Measurements from ENCODE around the gene FERMT3. TPM values are rescaled to one million over a fixed set of nuclear protein-coding genes. Genes with fewer than 3 reads are reported as not detected.

Gene FERMT3
- total and polyA plus RNA-seq, 2 of the 13 experiments (the other 11 are each of a cell fraction or from before 2014, with no cell fraction given) = 0.29 TPM; not detected in 1

GRCh38 chr11:64185175-64185692 lies 21.3 kb upstream of the FERMT3 start (continued):
- TF ChIP-seq NR2F1 (CRISPR knock-in tag; IDR thresholded peaks at IDR 0.05) = peak in 1 of 2 experiments; percentile 35; a peak in 1 of 4 replicates
- TF ChIP-seq U2AF2 (IDR thresholded peaks at IDR 0.05; ENCODE audit: low read depth, low read length) = no peak
- peak; percentile 94; the same call in 1 of the 2 replicates for TF ChIP-seq ZNF75D (CRISPR knock-in tag; IDR thresholded peaks at IDR 0.05; ENCODE audit: borderline replicate concordance)
- TF ChIP-seq ZBTB43 (CRISPR knock-in tag; conservative IDR thresholded peaks at IDR 0.05) = peak; percentile 71; the same call in 1 of the 2 replicates
- no peak for TF ChIP-seq MAF1 (CRISPR knock-in tag; IDR thresholded peaks at IDR 0.05; ENCODE audit: borderline replicate concordance)
- no peak; the same call in 1 of the 2 replicates for TF ChIP-seq AHR (CRISPR knock-in tag; IDR thresholded peaks at IDR 0.05)
- no peak for TF ChIP-seq SP1 (IDR thresholded peaks at IDR 0.05)
- TF ChIP-seq SP1 (CRISPR knock-in tag; IDR thresholded peaks at IDR 0.05) = no peak
- peak; percentile 94 for TF ChIP-seq ZNF136 (CRISPR knock-in tag; IDR thresholded peaks at IDR 0.05; ENCODE audit: low read depth)
- peak; percentile 81; the same call in 1 of the 2 replicates for TF ChIP-seq RXRA (CRISPR knock-in tag; IDR thresholded peaks at IDR 0.05)
- TF ChIP-seq ZSCAN30 (CRISPR knock-in tag; IDR thresholded peaks at IDR 0.05) = peak; percentile 68; the same call in 1 of the 2 replicates
- TF ChIP-seq NFAT5 (CRISPR knock-in tag; IDR thresholded peaks at IDR 0.05) = peak; percentile 72; the same call in 1 of the 2 replicates
- TF ChIP-seq ETS1 (CRISPR knock-in tag; IDR thresholded peaks at IDR 0.05) = no peak
- no peak; the same call in 1 of the 2 replicates for TF ChIP-seq ZNF382 (CRISPR knock-in tag; IDR thresholded peaks at IDR 0.05; ENCODE audit: borderline replicate concordance)
- TF ChIP-seq MZF1 (CRISPR knock-in tag; IDR thresholded peaks at IDR 0.05; ENCODE audit: borderline replicate concordance) = peak; percentile 86; the same call in 1 of the 2 replicates
- TF ChIP-seq ZNF550 (CRISPR knock-in tag; IDR thresholded peaks at IDR 0.05; ENCODE audit: borderline replicate concordance) = peak; percentile 97
- TF ChIP-seq ZKSCAN5 (CRISPR knock-in tag; IDR thresholded peaks at IDR 0.05) = no peak
- TF ChIP-seq ATM (IDR thresholded peaks at IDR 0.05; ENCODE audit: borderline replicate concordance) = no peak
- peak; percentile 98 for TF ChIP-seq ZNF891 (CRISPR knock-in tag; IDR thresholded peaks at IDR 0.05)
- peak; percentile 94; the same call in 1 of the 2 replicates for TF ChIP-seq ZNF34 (CRISPR knock-in tag; IDR thresholded peaks at IDR 0.05; ENCODE audit: borderline replicate concordance)
- peak; percentile 89; the same call in 1 of the 2 replicates for TF ChIP-seq NAIF1 (CRISPR knock-in tag; IDR thresholded peaks at IDR 0.05; ENCODE audit: borderline replicate concordance)
- 0 out of 2 replicates have a peak, but pooled peaks have one; percentile 32 for TF ChIP-seq NFE2 (CRISPR knock-in tag; IDR thresholded peaks at IDR 0.05)
